Neuronal stem cell (in vitro differentiated cells): ENCODE measurements around the gene HDAC7.
A peak's percentile ranks its signal among the peaks of the same experiment; 100 is the strongest.

Source experiments
- DNase-seq: peaks from one replicate; pipeline ENCODE4 v3.0.0-alpha.2; 2013; ENCODE audit warnings: low spot score
- H2AFZ ChIP-seq: one replicate; pipeline ENCODE4 v1.6.1; 2013; ENCODE audit warnings: mild to moderate bottlenecking, low read length, inconsistent platforms
- H2AK5ac ChIP-seq: 2 replicates; pipeline ENCODE4 v1.6.1; 2013; ENCODE audit warnings: low read depth, mild to moderate bottlenecking, inconsistent platforms, low read length, moderate library complexity, mixed read lengths
- H2BK120ac ChIP-seq: 2 replicates; pipeline ENCODE4 v1.6.1; 2013; ENCODE audit warnings: low read depth, mild to moderate bottlenecking, inconsistent platforms, low read length, moderate library complexity, mixed read lengths
- H2BK12ac ChIP-seq: one replicate; pipeline ENCODE4 v1.6.1; 2013; ENCODE audit warnings: low read length, inconsistent platforms
- H2BK15ac ChIP-seq: 2 replicates; pipeline ENCODE4 v1.6.1; 2013; ENCODE audit warnings: mild to moderate bottlenecking, low read length, inconsistent platforms, mixed read lengths
- H2BK5ac ChIP-seq: one replicate; pipeline ENCODE4 v1.6.1; 2013; ENCODE audit warnings: inconsistent platforms, mild to moderate bottlenecking, low read length, moderate library complexity
- H3K14ac ChIP-seq: one replicate; pipeline ENCODE4 v1.6.1; 2013; ENCODE audit warnings: low read length, inconsistent platforms
- H3K18ac ChIP-seq: 2 replicates; pipeline ENCODE4 v1.6.1; 2013; ENCODE audit warnings: low read length, inconsistent platforms
- H3K23ac ChIP-seq: 2 replicates; pipeline ENCODE4 v1.6.1; 2013; ENCODE audit warnings: low read depth, mild to moderate bottlenecking, mixed read lengths, low read length, inconsistent platforms; ENCODE audit not compliant: poor library complexity
- H3K27ac ChIP-seq: replicated peaks from 3 replicates; pipeline ENCODE4 v1.5.1; 2013; ENCODE audit warnings: low read length, inconsistent platforms
- H3K27me3 ChIP-seq, 3 experiments: 2 replicates each; pipeline ENCODE4 v1.6.1; 2013; ENCODE audit warnings: low read length in 3 of 3, mild to moderate bottlenecking in 2 of 3, inconsistent platforms in 1 of 3, low read depth in 1 of 3, mixed read lengths in 1 of 3, moderate library complexity in 1 of 3; ENCODE audit not compliant: control insufficient read depth in 3 of 3, insufficient read depth in 3 of 3
- H3K36me3 ChIP-seq, 2 donors: replicated peaks in 1 of 2; 2 replicates each; pipeline ENCODE4 v1.6.1; 2013; ENCODE audit warnings: low read length in 2 of 2; ENCODE audit not compliant: control insufficient read depth in 2 of 2, insufficient read depth in 2 of 2
- H3K4ac ChIP-seq: 2 replicates; pipeline ENCODE4 v1.6.1; 2013; ENCODE audit warnings: inconsistent platforms, mild to moderate bottlenecking, low read length, moderate library complexity
- H3K4me1 ChIP-seq, 2 donors: 1 replicate in 1 of 2; 2 replicates in 1 of 2; pipeline ENCODE4 v1.6.1; 2013; ENCODE audit warnings: low read length in 2 of 2, low read depth in 1 of 2; ENCODE audit not compliant: control insufficient read depth in 2 of 2, insufficient read depth in 1 of 2
- H3K4me2 ChIP-seq: one replicate; pipeline ENCODE4 v1.6.1; 2013; ENCODE audit warnings: mild to moderate bottlenecking, low read length, inconsistent platforms; ENCODE audit not compliant: insufficient read depth, poor library complexity, severe bottlenecking
- H3K4me3 ChIP-seq, 2 donors: 2 replicates each; pipeline ENCODE4 v1.5.1; 2013; ENCODE audit warnings: low read length in 2 of 2, mild to moderate bottlenecking in 2 of 2, inconsistent platforms in 1 of 2, moderate library complexity in 1 of 2
- H3K79me1 ChIP-seq: one replicate; pipeline ENCODE4 v1.6.1; 2013; ENCODE audit warnings: low read depth, mild to moderate bottlenecking, inconsistent platforms, low read length, moderate library complexity
- H3K9ac ChIP-seq: one replicate; pipeline ENCODE4 v1.6.1; 2013; ENCODE audit warnings: mild to moderate bottlenecking, low read depth, low read length, inconsistent platforms; ENCODE audit not compliant: poor library complexity
- H3K9me3 ChIP-seq, 2 donors: replicated peaks in 1 of 2; 2 replicates each; pipeline versions ENCODE3 to v1.6.1; 2013; ENCODE audit warnings: low read length in 2 of 2, mild to moderate bottlenecking in 2 of 2, inconsistent platforms in 1 of 2, low read depth in 1 of 2, mixed read lengths in 1 of 2, moderate library complexity in 1 of 2; ENCODE audit not compliant: control insufficient read depth in 2 of 2, insufficient read depth in 1 of 2
- H4K8ac ChIP-seq: one replicate; pipeline ENCODE4 v1.6.1; 2013; ENCODE audit warnings: low read depth, mild to moderate bottlenecking, inconsistent platforms, low read length, moderate library complexity
- H4K91ac ChIP-seq: one replicate; pipeline ENCODE4 v1.6.1; 2013; ENCODE audit warnings: low read length, low read depth, mild to moderate bottlenecking, inconsistent platforms; ENCODE audit not compliant: poor library complexity
- WGBS, 2 donors: extraction: QIAGEN DNeasy Blood & Tissue Kit; methylation state at CpG; one replicate each; pipeline ENCODE4 v1.1.7; 2013; ENCODE audit warnings: missing lambda C conversion rate in 2 of 2, mixed read lengths in 1 of 2; ENCODE audit not compliant: insufficient read length in 2 of 2, insufficient replicate concordance in 1 of 2; ENCODE audit errors: extremely low coverage in 2 of 2; 5-methylcytosine and 5-hydroxymethylcytosine counted together

The HDAC7 gene

DNA sequence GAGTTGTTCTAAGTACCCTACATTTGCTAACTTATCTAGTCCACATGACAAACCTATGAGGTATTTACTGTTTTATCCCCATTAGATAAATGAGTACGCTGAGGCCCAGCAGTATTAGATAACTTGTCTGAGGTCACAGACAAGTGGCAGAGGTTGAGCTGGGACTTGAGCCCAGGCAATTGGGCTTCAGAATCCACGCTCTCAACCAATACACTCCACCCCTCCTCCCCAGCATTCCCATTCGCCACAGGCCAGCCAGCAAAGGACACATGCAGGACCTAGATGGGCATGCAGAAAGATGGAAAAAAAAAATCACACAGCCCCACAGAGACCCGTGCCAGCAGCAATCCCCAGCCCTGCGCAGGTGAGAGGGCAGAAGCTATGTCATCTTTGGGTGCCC is 12.4 kb downstream of the HDAC7 start:
- Histone ChIP-seq H3K23ac (no peak overlapping the region), H2BK12ac (no peak overlapping the region), H2AK5ac (no peak overlapping the region), H3K4me3 (no peak overlapping the region), H3K18ac (no peak overlapping the region), H3K4me1 (peaks cover 38 to 42% of the 10 kb centered on the region in 2 donors), H2BK120ac (no peak overlapping the region), H3K79me1 (peaks cover 11% of the 10 kb centered on the region), H3K4me2 (no peak overlapping the region), H4K8ac (no peak overlapping the region), H2BK15ac (no peak overlapping the region), H3K4ac (no peak overlapping the region), H2AFZ (no peak overlapping the region), H3K14ac (no peak overlapping the region), H4K91ac (no peak overlapping the region), H3K27ac (no peak overlapping the region), H3K27me3 (no peaks in the 10 kb centered on the region), H3K36me3 (peaks cover 0 to 45% of the 10 kb centered on the region in 2 donors), H3K9ac (no peak overlapping the region), H2BK5ac (peak overlapping the region; percentile 20), H3K9me3 (no peaks in the 10 kb centered on the region)
- WGBS, 2 donors = no CpG with 5 or more reads among the region's 5 CpGs
- no peak for DNase-seq

DNA sequence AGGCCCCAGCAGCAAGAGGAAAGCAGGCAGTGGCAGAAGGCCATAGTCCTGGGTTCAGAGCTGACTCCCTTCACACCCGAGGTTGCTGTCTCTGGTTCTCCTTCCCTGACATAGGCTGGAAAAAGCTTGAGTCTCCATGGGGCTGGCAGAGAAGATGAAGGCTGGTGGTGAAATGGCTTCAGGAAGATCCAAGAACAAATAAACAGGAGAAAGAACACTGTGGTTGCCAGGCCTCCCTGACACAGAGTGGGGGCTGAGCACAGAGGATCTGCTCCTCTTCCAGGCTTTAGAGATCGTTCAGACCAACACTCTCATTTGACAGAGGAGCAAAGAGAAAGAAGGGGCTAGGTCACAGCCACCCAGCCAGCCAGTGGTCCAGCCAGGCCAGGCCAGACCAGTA is 14.3 kb downstream of the HDAC7 start:
- Histone ChIP-seq H3K79me1 (peaks cover 11% of the 10 kb centered on the region), H3K23ac (no peak overlapping the region), H3K27ac (no peak overlapping the region), H3K4me2 (no peak overlapping the region), H3K27me3 (no peaks in the 10 kb centered on the region), H4K8ac (no peak overlapping the region), H3K9ac (no peak overlapping the region), H2AFZ (no peak overlapping the region), H3K4me3 (no peak overlapping the region), H3K4ac (no peak overlapping the region), H4K91ac (no peak overlapping the region), H3K36me3 (peaks cover 0 to 47% of the 10 kb centered on the region in 2 donors), H3K4me1 (peaks cover 24 to 33% of the 10 kb centered on the region in 2 donors), H3K14ac (no peak overlapping the region), H2AK5ac (peak overlapping the region; percentile 12), H3K18ac (peak overlapping the region; percentile 15), H2BK5ac (peak overlapping the region; percentile 27), H3K9me3 (no peaks in the 10 kb centered on the region), H2BK15ac (no peak overlapping the region), H2BK120ac (no peak overlapping the region), H2BK12ac (no peak overlapping the region)
- no CpG with 5 or more reads among the region's 2 CpGs for WGBS, 2 donors
- no peak for DNase-seq

DNA sequence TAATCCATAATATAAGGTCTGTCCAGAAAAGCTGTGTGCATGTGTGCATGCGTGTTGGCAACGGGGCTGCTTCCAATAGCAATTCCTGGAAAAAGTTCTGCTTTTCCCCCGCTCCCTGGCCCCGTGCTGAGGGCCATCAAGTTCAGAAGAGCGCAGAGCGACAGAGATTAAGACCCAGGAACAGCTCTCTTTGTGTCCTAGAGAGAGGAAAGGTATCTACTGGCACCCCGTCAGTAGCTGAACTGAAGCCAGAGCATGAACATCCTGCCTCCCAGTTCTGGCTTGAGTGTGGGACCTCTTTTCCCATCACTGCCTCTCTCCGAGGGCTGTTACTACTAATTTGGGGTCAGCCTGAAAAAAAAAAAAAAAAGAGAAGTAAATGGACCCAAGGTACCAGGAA is 15.5 kb downstream of the HDAC7 start:
- Histone ChIP-seq H4K8ac (no peak overlapping the region), H2AK5ac (no peak overlapping the region), H4K91ac (no peak overlapping the region), H2BK5ac (no peak overlapping the region), H3K18ac (no peak overlapping the region), H2AFZ (no peak overlapping the region), H3K36me3 (peaks cover 0 to 58% of the 10 kb centered on the region in 2 donors), H3K4me2 (no peak overlapping the region), H3K9me3 (no peaks in the 10 kb centered on the region), H3K23ac (no peak overlapping the region), H3K14ac (no peak overlapping the region), H3K79me1 (peaks cover 11% of the 10 kb centered on the region), H3K4ac (no peak overlapping the region), H3K27me3 (no peaks in the 10 kb centered on the region), H2BK15ac (no peak overlapping the region), H3K4me3 (no peak overlapping the region), H2BK120ac (no peak overlapping the region), H2BK12ac (no peak overlapping the region), H3K9ac (no peak overlapping the region), H3K27ac (no peak overlapping the region), H3K4me1 (peaks cover 20 to 38% of the 10 kb centered on the region in 2 donors)
- no CpG with 5 or more reads among the region's 8 CpGs for WGBS, 2 donors
- DNase-seq = no peak

DNA sequence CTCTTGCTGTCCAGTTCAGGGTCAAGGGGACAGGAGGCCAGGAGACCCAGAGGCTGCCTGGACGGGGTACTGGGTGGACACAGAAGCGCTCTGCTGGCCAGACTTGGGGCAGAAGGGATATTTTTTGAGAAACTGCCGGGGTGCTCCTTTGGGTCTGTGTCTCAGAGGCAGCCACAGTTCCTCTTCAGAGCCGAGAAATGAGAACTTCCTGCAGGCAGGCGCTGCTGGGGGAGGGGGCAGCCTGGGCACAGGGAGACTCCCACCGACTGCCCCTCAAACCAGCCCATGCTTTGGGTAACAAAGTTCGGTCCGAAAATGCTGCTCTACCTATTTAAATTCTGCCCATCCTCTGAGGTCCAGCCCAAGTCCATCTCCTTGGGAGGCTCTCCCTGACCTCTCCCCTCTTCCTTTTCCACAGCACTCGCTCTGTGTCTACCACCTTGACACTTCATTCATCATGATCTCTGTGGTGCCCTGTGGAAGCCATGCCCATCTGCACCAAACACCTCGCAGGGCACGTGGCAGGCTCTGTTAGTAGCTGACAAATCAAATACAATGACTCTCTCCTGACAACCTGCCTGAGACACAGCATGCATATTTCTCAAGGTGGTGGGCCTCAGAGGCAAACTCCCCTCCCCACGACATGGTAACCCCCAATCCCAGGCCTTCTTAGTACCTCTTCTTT is 16.4 kb downstream of the HDAC7 start:
- no peak overlapping the region for H3K14ac ChIP-seq
- no peaks in the 10 kb centered on the region for H3K9me3 ChIP-seq
- peaks cover 6% of the 10 kb centered on the region for H3K79me1 ChIP-seq
- H2BK5ac ChIP-seq = no peak overlapping the region
- DNase-seq = no peak
- H2AK5ac ChIP-seq = no peak overlapping the region
- no peak overlapping the region for H3K4me3 ChIP-seq
- no peak overlapping the region for H3K18ac ChIP-seq
- H3K27ac ChIP-seq = no peak overlapping the region
- no peak overlapping the region for H3K9ac ChIP-seq
- H4K8ac ChIP-seq = no peak overlapping the region
- no CpG with 5 or more reads among the region's 12 CpGs for WGBS, 2 donors
- no peak overlapping the region for H3K23ac ChIP-seq
- H3K4ac ChIP-seq = no peak overlapping the region
- H2AFZ ChIP-seq = no peak overlapping the region
- H2BK15ac ChIP-seq = no peak overlapping the region
- H4K91ac ChIP-seq = no peak overlapping the region
- no peak overlapping the region for H2BK120ac ChIP-seq
- H3K27me3 ChIP-seq = no peaks in the 10 kb centered on the region
- no peak overlapping the region for H2BK12ac ChIP-seq
- no peak overlapping the region for H3K4me2 ChIP-seq
- peaks cover 12 to 37% of the 10 kb centered on the region in 2 donors for H3K4me1 ChIP-seq
- peaks cover 0 to 65% of the 10 kb centered on the region in 2 donors for H3K36me3 ChIP-seq
